Ovary (tissue), 9 donors: ENCODE results near the gene CD151. TPM values are rescaled to one million over a fixed set of nuclear protein-coding genes. Genes with fewer than 3 reads are reported as not detected.

Experiments used
- DNase-seq, 5 donors: peaks; one replicate each; pipeline ENCODE4 v3.0.0-alpha.2; 2019 to 2020
- H3K27ac ChIP-seq, 2 donors: fragments of 200-600 bp; one replicate each; pipeline versions ENCODE4 v1.5.1 to v1.8.0; 2019 to 2022
- H3K27me3 ChIP-seq: fragments of 200-600 bp; one replicate; pipeline ENCODE4 v1.8.0; 2022
- H3K36me3 ChIP-seq: fragments of 200-600 bp; sonication (generic); one replicate; pipeline ENCODE4 v1.5.1; 2019
- H3K4me1 ChIP-seq: one replicate; pipeline ENCODE4 v1.8.1; 2013; ENCODE audit warnings: mild to moderate bottlenecking, moderate library complexity; ENCODE audit not compliant: insufficient read depth
- H3K4me3 ChIP-seq: fragments of 200-600 bp; sonication (generic); one replicate; pipeline ENCODE4 v1.5.1; 2017
- H3K9me3 ChIP-seq, 2 donors: fragments of 200-600 bp in 1 of 2; sonication (generic) in 1 of 2; one replicate each; pipeline versions ENCODE4 v1.5.1 to v1.8.1; 2013 to 2019; ENCODE audit warnings: mild to moderate bottlenecking in 1 of 2, moderate library complexity in 1 of 2
- CTCF ChIP-seq, 3 donors: fragments of 450-650 bp in 2 of 3; fragments of 200-600 bp in 1 of 3; IDR thresholded peaks; one replicate each; pipeline versions ENCODE4 v1.5.1 to v1.8.0; 2016 to 2022; ENCODE audit warnings: antibody characterized with exemption in 3 of 3, mild to moderate bottlenecking in 1 of 3
- EP300 ChIP-seq: sonication (generic); formaldehyde crosslinking; IDR thresholded peaks from one replicate; pipeline ENCODE4 v1.6.1; 2017; ENCODE audit warnings: antibody characterized with exemption
- POLR2A ChIP-seq: fragments of 450-650 bp; IDR thresholded peaks from one replicate; pipeline ENCODE4 v1.6.1; 2017; ENCODE audit warnings: antibody characterized with exemption, mild to moderate bottlenecking, moderate library complexity
- WGBS, 3 donors: extraction: QIAGEN DNeasy Blood & Tissue Kit in 1 of 3; methylation state at CpG; one replicate each; pipeline versions ENCODE4 v1.1.5 to v1.1.7; 2013 to 2017; 5-methylcytosine and 5-hydroxymethylcytosine counted together
- intact Hi-C, 4 donors: fragments of 100-400 bp; cut with DNase I; formaldehyde crosslinking; loops; one replicate each; pipeline versions ENCODE4 v1.11.0 to v1.15.1; 2022 to 2023
- polyA plus RNA-seq, 2 donors: library from polyadenylated mRNA; stranded (reverse); fragments of 200-250 nt in 1 of 2; fragments of 350-450 nt in 1 of 2; fragmentation: Illumina TruSeq in 1 of 2; extraction: RNeasy Lipid Tissue Mini Kit (QIAGEN cat#74804) in 1 of 2; gene quantifications; one replicate each; pipeline ENCODE4 v1.2.3, GENCODE V29; 2013 to 2014
- total RNA-seq, 7 donors: library from RNA; depleted of rRNA in 2 of 7; stranded (reverse); fragments of >200 nt in 2 of 7; fragmentation: NEBNext Ultra II Directional in 3 of 7; extraction: Animal tissue kit (Norgen Biotek cat#: 25700) in 3 of 7; gene quantifications; one replicate each; pipeline versions ENCODE4 v1.1.0 to v1.2.4, GENCODE V29; 2016 to 2023
- donor health status: DM: no; HTN: no; CAD: no; lungs with moderate emphysema.
- donor health status: DM: no; HTN: no; CAD: no.
- donor health status: Bipolar disorder and iron deficiency.
- donor health status: DM: yes; HTN: yes; CAD: no.
- donor health status: DM: no; HTN: no; CAD: no.
- donor health status: DM: yes; HTN: yes; CAD: no.

The CD151 gene
- total and polyA plus RNA-seq, 9 donors: 32.9 to 243 (median 168) TPM

GRCh38 chr11:818396-819128 lies 14.2 kb upstream of the CD151 start, which contains the start of gene PNPLA2:
TSS of gene PNPLA2 (plus strand) at chr11:818914. CDS start at chr11:819719, 805 bp downstream.
- DNase-seq: peak in 3 of 5 donors; percentile 65 to 79 (median 78)
- no peaks in the 10 kb centered on the region for H3K9me3 ChIP-seq
- peak within 1 kb of the TSS; percentile 64 to 90 for H3K27ac ChIP-seq
- H3K4me1 ChIP-seq: peaks cover 14% of the 10 kb centered on the region
- peak within 1 kb of the TSS; percentile 86 for H3K4me3 ChIP-seq
- H3K27me3 ChIP-seq: no peaks in the 10 kb centered on the region
- H3K36me3 ChIP-seq: peaks cover 2% of the 10 kb centered on the region
- TF ChIP-seq CTCF (IDR thresholded peaks at IDR 0.05) (no peak), POLR2A (peak; percentile 37)
- intact Hi-C loops: no loop called here
- 9 to 12% (median 10%) methylated on average over 20 of the region's 20 CpGs for WGBS, 3 donors

DNA sequence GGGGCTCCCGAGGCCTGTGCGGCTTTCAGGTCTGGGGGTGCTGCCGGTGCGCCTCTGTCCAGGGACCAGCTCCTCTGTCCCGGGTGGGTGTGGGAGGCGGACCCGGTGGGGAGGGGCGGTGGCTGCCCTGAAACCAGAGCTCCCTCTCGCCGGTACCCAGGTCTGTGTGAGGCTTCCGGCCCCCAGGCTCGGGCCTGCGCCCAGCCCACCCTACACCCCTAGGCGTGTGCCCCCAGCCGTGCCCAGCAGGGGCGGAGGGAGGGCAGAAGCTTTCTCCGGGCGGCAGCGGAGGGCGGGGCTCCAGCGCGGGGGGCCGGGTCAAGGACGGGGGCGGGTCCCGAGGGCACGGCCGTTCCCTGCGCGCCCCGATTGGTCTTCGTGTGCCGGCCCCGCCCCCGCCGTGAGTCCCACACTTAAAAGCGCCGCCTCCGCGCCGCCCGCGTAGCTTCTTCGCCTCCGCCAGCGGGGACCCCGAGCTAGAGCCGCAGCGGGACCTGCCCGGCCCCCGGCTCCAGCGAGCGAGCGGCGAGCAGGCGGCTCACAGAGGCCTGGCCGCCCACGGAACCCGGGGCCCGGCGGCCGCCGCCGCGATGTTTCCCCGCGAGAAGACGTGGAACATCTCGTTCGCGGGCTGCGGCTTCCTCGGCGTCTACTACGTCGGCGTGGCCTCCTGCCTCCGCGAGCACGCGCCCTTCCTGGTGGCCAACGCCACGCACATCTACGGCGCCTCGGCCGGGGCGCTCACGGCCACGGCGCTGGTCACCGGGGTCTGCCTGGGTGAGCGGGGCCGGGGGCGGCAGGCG lies 13.4 kb upstream of the CD151 start:
- 0 to 1% (median 1%) methylated on average over 31 to 96 of the region's 96 CpGs for WGBS, 3 donors
- Histone ChIP-seq H3K4me3 (peak overlapping the region; percentile 86), H3K27ac (peak overlapping the region; percentile 64 to 90), H3K9me3 (no peaks in the 10 kb centered on the region), H3K36me3 (peaks cover 2% of the 10 kb centered on the region), H3K27me3 (no peaks in the 10 kb centered on the region), H3K4me1 (peaks cover 14% of the 10 kb centered on the region)
- TF ChIP-seq POLR2A (peak; percentile 80), CTCF (IDR thresholded peaks at IDR 0.05) (peak in 2 of 3 donors; percentile 14 to 47), EP300 (no peak)
- intact Hi-C loops: no loop called here
- peak; percentile 90 to 94 (median 92) for DNase-seq

- TF ChIP-seq CTCF (IDR thresholded peaks at IDR 0.05) (no peak), EP300 (no peak), POLR2A (no peak)
- intact Hi-C loops: no loop called here
- 1 to 2% (median 2%) methylated on average over 47 of the region's 47 CpGs for WGBS, 3 donors
Measured at GRCh38 chr11:819943-820649, 12.7 kb upstream of the CD151 start.

More at GRCh38 chr11:819943-820649, 12.7 kb upstream of the CD151 start:
- no peaks in the 10 kb centered on the region for H3K27me3 ChIP-seq
- peaks cover 2% of the 10 kb centered on the region for H3K36me3 ChIP-seq
- peak overlapping the region; percentile 64 to 90 for H3K27ac ChIP-seq
- peak overlapping the region; percentile 86 for H3K4me3 ChIP-seq
- peaks cover 14% of the 10 kb centered on the region for H3K4me1 ChIP-seq
- DNase-seq: peak; percentile 69 to 87 (median 83)
- no peaks in the 10 kb centered on the region for H3K9me3 ChIP-seq
